GM12878 (cell line): ENCODE measurements around the gene STAT5A. TPM values are rescaled to one million over a fixed set of nuclear protein-coding genes. Genes with fewer than 3 reads are reported as not detected.

Experiments
- BCL11A ChIP-seq: IDR thresholded peaks from 2 replicates; pipeline ENCODE4 v1.6.1; 2011; ENCODE audit warnings: low read depth, low read length
- CBFB ChIP-seq: IDR thresholded peaks from 2 replicates; pipeline ENCODE4 v1.6.1; 2016; ENCODE audit warnings: antibody characterized with exemption, low read depth
- CHD2 ChIP-seq: IDR thresholded peaks from 2 replicates; pipeline ENCODE4 v1.6.1; 2011; ENCODE audit warnings: low read depth, low read length, improper control_type of control experiment, borderline replicate concordance
- CREB1 ChIP-seq: IDR thresholded peaks from 2 replicates; pipeline ENCODE4 v1.6.1; 2012; ENCODE audit warnings: low read depth, mild to moderate bottlenecking, inconsistent platforms
- DPF2 ChIP-seq: fragments of 450-650 bp; IDR thresholded peaks from 2 replicates; pipeline ENCODE4 v1.6.1; 2017; ENCODE audit warnings: mild to moderate bottlenecking
- FOXK2 ChIP-seq: fragments of 450-650 bp; IDR thresholded peaks from 2 replicates; pipeline ENCODE4 v1.6.1; 2017; ENCODE audit warnings: mild to moderate bottlenecking, moderate library complexity
- FOXM1 ChIP-seq: IDR thresholded peaks from 2 replicates; pipeline ENCODE4 v1.6.1; 2012; ENCODE audit warnings: low read depth, mild to moderate bottlenecking, inconsistent platforms, low read length, moderate library complexity
- HDAC6 ChIP-seq: fragments of 200-600 bp; sonication (generic); IDR thresholded peaks from one replicate; pipeline ENCODE4 v1.8.0; 2017; ENCODE audit warnings: antibody characterized with exemption; ENCODE audit not compliant: unreplicated experiment
- HDGF ChIP-seq: fragments of 450-650 bp; IDR thresholded peaks from 2 replicates; pipeline ENCODE4 v1.6.1; 2016; ENCODE audit warnings: antibody characterized with exemption
- MTA3 ChIP-seq: IDR thresholded peaks from 2 replicates; pipeline ENCODE4 v1.6.1; 2012; ENCODE audit warnings: low read length, inconsistent platforms, borderline replicate concordance
- MYC ChIP-seq: IDR thresholded peaks from 2 replicates; pipeline ENCODE4 v1.6.1; 2011; ENCODE audit warnings: mild to moderate bottlenecking, low read length, moderate library complexity, inconsistent platforms; ENCODE audit not compliant: insufficient read depth, insufficient replicate concordance, insufficient read length, severe bottlenecking
- PAX8 ChIP-seq: fragments of 450-650 bp; IDR thresholded peaks from 2 replicates; pipeline ENCODE4 v1.6.1; 2017; ENCODE audit warnings: mild to moderate bottlenecking, moderate library complexity
- RELA ChIP-seq: fragments of 450-650 bp; IDR thresholded peaks from 2 replicates; pipeline ENCODE4 v1.8.0; 2014; ENCODE audit warnings: borderline replicate concordance; ENCODE audit not compliant: partially characterized antibody
- SMAD1 ChIP-seq: fragments of 450-650 bp; IDR thresholded peaks from 2 replicates; pipeline ENCODE4 v1.6.1; 2018; ENCODE audit warnings: mild to moderate bottlenecking, low read depth; ENCODE audit not compliant: partially characterized antibody
- SP1 ChIP-seq: IDR thresholded peaks from one replicate; pipeline ENCODE4 v1.6.1; 2011; ENCODE audit warnings: low read depth, low read length
- TARDBP ChIP-seq: IDR thresholded peaks from 2 replicates; pipeline ENCODE4 v1.6.1; 2016; ENCODE audit warnings: borderline replicate concordance
- ZNF217 ChIP-seq: fragments of 450-650 bp; IDR thresholded peaks from 2 replicates; pipeline ENCODE4 v1.6.1; 2017; ENCODE audit warnings: antibody characterized with exemption, mild to moderate bottlenecking
- ZZZ3 ChIP-seq: IDR thresholded peaks from 2 replicates; pipeline ENCODE4 v1.6.1; 2011; ENCODE audit warnings: low read depth; ENCODE audit not compliant: control insufficient read depth, insufficient read length
- polyA plus RNA-seq, 11 experiments: library from polyadenylated mRNA; depleted of rRNA in 4 of 11; unstranded in 6 of 11; stranded (reverse) in 5 of 11; fragments of >200 nt; fragmentation: Nextera tagmentation in 4 of 11; fragmentation: Illumina TruSeq in 1 of 11; extraction: Ambion mirVana in 4 of 11; extraction: Trizol in 1 of 11; gene quantifications; 1 replicate in 1 of 11; 2 replicates in 10 of 11; pipeline versions ENCODE4 v1.2.1 to v1.2.3, GENCODE V29; 2011 to 2016; ENCODE audit warnings: inconsistent platforms in 2 of 11, missing spikeins in 2 of 11, low read depth in 1 of 11
- total RNA-seq, 4 experiments: library from RNA; depleted of rRNA in 3 of 4; stranded (reverse); fragments of >200 nt in 3 of 4; fragmentation: Illumina TruSeq in 1 of 4; extraction: Trizol in 1 of 4; gene quantifications; 2 replicates each; pipeline versions ENCODE4 v1.2.1 to v1.2.3, GENCODE V29; 2013 to 2021
- TF ChIP-seq, protein P1 (sequence below): fragments of 450-650 bp; IDR thresholded peaks from 2 replicates; pipeline ENCODE4 v1.6.1; 2017; ENCODE audit warnings: low read depth, mild to moderate bottlenecking, moderate library complexity
- TF ChIP-seq, protein P2 (sequence below), 3 experiments: IDR thresholded peaks in 2 of 3; conservative IDR thresholded peaks in 1 of 3; 2 replicates each; pipeline ENCODE4 v1.5.1; 2011; ENCODE audit warnings: low read depth in 3 of 3, low read length in 3 of 3, mild to moderate bottlenecking in 3 of 3, control low read depth in 2 of 3, moderate library complexity in 2 of 3, inconsistent platforms in 1 of 3, mixed read lengths in 1 of 3; ENCODE audit not compliant: control insufficient read depth in 2 of 3, insufficient read depth in 1 of 3; ENCODE audit errors: extremely low read depth in 1 of 3
- TF ChIP-seq, protein P3 (sequence below): fragments of 150-350 bp; IDR thresholded peaks from 2 replicates; pipeline ENCODE4 v1.6.1; 2016; ENCODE audit warnings: low read depth, low read length

Gene STAT5A
- total and polyA plus RNA-seq, 10 of the 15 experiments (the other 5 are each of a cell fraction or from before 2014, with no cell fraction given), result 14.8 to 86.4 (median 41.5) TPM

DNA sequence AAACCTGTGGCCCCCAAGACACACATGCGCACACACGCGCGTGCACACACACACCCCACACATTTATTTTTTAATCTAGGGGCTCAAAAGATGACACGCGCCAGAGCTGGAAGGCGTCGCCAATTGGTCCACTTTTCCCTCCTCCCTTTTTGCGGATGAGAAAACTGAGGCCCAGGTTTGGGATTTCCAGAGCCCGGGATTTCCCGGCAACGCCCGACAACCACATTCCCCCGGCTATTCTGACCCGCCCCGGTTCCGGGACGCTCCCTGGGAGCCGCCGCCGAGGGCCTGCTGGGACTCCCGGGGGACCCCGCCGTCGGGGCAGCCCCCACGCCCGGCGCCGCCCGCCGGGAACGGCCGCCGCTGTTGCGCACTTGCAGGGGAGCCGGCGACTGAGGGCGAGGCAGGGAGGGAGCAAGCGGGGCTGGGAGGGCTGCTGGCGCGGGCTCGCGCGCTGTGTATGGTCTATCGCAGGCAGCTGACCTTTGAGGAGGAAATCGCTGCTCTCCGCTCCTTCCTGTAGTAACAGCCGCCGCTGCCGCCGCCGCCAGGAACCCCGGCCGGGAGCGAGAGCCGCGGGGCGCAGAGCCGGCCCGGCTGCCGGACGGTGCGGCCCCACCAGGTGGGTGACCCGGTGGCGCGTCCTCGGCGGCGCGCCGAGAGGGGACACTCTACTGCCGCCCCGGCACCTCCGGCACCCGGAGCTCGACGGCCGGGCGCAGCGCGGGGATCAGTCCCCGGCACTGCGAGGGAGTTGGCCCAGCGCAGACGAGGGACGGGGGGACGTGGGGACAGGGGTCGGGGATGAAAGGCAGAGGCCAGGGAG, at the start of gene STAT5A (continued):
- TF ChIP-seq, protein P1, sequence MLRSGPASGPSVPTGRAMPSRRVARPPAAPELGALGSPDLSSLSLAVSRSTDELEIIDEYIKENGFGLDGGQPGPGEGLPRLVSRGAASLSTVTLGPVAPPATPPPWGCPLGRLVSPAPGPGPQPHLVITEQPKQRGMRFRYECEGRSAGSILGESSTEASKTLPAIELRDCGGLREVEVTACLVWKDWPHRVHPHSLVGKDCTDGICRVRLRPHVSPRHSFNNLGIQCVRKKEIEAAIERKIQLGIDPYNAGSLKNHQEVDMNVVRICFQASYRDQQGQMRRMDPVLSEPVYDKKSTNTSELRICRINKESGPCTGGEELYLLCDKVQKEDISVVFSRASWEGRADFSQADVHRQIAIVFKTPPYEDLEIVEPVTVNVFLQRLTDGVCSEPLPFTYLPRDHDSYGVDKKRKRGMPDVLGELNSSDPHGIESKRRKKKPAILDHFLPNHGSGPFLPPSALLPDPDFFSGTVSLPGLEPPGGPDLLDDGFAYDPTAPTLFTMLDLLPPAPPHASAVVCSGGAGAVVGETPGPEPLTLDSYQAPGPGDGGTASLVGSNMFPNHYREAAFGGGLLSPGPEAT, result no peak
- no peak for TF ChIP-seq CHD2
- TF ChIP-seq ZNF217, result peak; percentile 71; the same call in 1 of the 2 replicates
- no peak for TF ChIP-seq BCL11A
- no peak for TF ChIP-seq MYC
- TF ChIP-seq HDGF, result no peak
- no peak for TF ChIP-seq SP1
- TF ChIP-seq, protein P2, sequence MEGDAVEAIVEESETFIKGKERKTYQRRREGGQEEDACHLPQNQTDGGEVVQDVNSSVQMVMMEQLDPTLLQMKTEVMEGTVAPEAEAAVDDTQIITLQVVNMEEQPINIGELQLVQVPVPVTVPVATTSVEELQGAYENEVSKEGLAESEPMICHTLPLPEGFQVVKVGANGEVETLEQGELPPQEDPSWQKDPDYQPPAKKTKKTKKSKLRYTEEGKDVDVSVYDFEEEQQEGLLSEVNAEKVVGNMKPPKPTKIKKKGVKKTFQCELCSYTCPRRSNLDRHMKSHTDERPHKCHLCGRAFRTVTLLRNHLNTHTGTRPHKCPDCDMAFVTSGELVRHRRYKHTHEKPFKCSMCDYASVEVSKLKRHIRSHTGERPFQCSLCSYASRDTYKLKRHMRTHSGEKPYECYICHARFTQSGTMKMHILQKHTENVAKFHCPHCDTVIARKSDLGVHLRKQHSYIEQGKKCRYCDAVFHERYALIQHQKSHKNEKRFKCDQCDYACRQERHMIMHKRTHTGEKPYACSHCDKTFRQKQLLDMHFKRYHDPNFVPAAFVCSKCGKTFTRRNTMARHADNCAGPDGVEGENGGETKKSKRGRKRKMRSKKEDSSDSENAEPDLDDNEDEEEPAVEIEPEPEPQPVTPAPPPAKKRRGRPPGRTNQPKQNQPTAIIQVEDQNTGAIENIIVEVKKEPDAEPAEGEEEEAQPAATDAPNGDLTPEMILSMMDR (IDR thresholded peaks at IDR 0.05 in 2 of 3, conservative IDR thresholded peaks at IDR 0.05 in 1 of 3; ENCODE audit: control insufficient read depth in 2 of 3, extremely low read depth in 1 of 3, insufficient read depth in 1 of 3, low read depth in 3 of 3, low read length in 3 of 3), result no peak
- no peak for TF ChIP-seq SMAD1
- 0 out of 2 replicates have a peak, but pooled peaks have one; percentile 63 for TF ChIP-seq PAX8
- no peak for TF ChIP-seq FOXM1
- no peak for TF ChIP-seq ZZZ3
- peak; percentile 23 for TF ChIP-seq RELA
- TF ChIP-seq CREB1, result no peak
- peak; percentile 25 for TF ChIP-seq HDAC6
- TF ChIP-seq, protein P3, sequence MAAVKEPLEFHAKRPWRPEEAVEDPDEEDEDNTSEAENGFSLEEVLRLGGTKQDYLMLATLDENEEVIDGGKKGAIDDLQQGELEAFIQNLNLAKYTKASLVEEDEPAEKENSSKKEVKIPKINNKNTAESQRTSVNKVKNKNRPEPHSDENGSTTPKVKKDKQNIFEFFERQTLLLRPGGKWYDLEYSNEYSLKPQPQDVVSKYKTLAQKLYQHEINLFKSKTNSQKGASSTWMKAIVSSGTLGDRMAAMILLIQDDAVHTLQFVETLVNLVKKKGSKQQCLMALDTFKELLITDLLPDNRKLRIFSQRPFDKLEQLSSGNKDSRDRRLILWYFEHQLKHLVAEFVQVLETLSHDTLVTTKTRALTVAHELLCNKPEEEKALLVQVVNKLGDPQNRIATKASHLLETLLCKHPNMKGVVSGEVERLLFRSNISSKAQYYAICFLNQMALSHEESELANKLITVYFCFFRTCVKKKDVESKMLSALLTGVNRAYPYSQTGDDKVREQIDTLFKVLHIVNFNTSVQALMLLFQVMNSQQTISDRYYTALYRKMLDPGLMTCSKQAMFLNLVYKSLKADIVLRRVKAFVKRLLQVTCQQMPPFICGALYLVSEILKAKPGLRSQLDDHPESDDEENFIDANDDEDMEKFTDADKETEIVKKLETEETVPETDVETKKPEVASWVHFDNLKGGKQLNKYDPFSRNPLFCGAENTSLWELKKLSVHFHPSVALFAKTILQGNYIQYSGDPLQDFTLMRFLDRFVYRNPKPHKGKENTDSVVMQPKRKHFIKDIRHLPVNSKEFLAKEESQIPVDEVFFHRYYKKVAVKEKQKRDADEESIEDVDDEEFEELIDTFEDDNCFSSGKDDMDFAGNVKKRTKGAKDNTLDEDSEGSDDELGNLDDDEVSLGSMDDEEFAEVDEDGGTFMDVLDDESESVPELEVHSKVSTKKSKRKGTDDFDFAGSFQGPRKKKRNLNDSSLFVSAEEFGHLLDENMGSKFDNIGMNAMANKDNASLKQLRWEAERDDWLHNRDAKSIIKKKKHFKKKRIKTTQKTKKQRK, result no peak
- TF ChIP-seq TARDBP, result no peak
- TF ChIP-seq CBFB, result no peak
- no peak for TF ChIP-seq FOXK2
- TF ChIP-seq DPF2, result peak; percentile 72
- TF ChIP-seq MTA3, result no peak
